K562 (cell line): ENCODE measurements around the gene USHBP1. TPM values are rescaled to one million over a fixed set of nuclear protein-coding genes. Genes with fewer than 3 reads are reported as not detected.

Experiments
- CBFB ChIP-seq: sonication (generic); formaldehyde crosslinking; IDR thresholded peaks from 2 replicates; pipeline ENCODE4 v1.4.0; 2020; ENCODE audit warnings: mild to moderate bottlenecking, missing genetic modification reagents
- EZH2 ChIP-seq: IDR thresholded peaks from 2 replicates; pipeline ENCODE4 v1.6.1; 2012; ENCODE audit warnings: low read depth, mild to moderate bottlenecking, inconsistent platforms, low read length, borderline replicate concordance
- HDAC1 ChIP-seq, 2 experiments: fragments of 450-650 bp; IDR thresholded peaks; 2 replicates each; pipeline ENCODE4 v1.6.1; 2016 to 2017; ENCODE audit warnings: inconsistent platforms in 1 of 2, mild to moderate bottlenecking in 1 of 2, moderate library complexity in 1 of 2
- KLF13 ChIP-seq: fragments of 450-650 bp; IDR thresholded peaks from 2 replicates; pipeline ENCODE4 v1.6.1; 2016; ENCODE audit warnings: missing genetic modification characterization, low read depth, mild to moderate bottlenecking, missing compliant biosample characterization, moderate library complexity, borderline replicate concordance
- POLR2A ChIP-seq: fragments of 450-650 bp; conservative IDR thresholded peaks from 2 replicates; pipeline ENCODE4 v1.6.1; 2016
- POLR2G ChIP-seq: fragments of 200-400 bp; formaldehyde crosslinking; IDR thresholded peaks from 2 replicates; pipeline ENCODE4 v1.6.1; 2017; ENCODE audit warnings: low read depth, mild to moderate bottlenecking, antibody characterized with exemption, low read length, moderate library complexity
- polyA plus RNA-seq, 8 experiments: library from polyadenylated mRNA; depleted of rRNA in 4 of 8; stranded (reverse) in 5 of 8; unstranded in 3 of 8; fragments of >200 nt; fragmentation: Nextera tagmentation in 2 of 8; fragmentation: Illumina TruSeq in 1 of 8; extraction: Ambion mirVana in 2 of 8; extraction: Trizol in 1 of 8; gene quantifications; 2 replicates each; pipeline versions ENCODE4 v1.2.1 to v1.2.3, GENCODE V29; 2011 to 2014; ENCODE audit warnings: inconsistent platforms in 1 of 8, missing spikeins in 1 of 8
- total RNA-seq, 7 experiments: library from RNA; depleted of rRNA in 6 of 7; stranded (reverse); fragments of >200 nt in 6 of 7; fragmentation: Illumina TruSeq in 2 of 7; extraction: Trizol in 2 of 7; gene quantifications; 2 replicates each; pipeline versions ENCODE4 v1.2.1 to v1.2.3, GENCODE V29; 2011 to 2021; ENCODE audit warnings: low replicate concordance in 1 of 7
- TF ChIP-seq, protein P1 (sequence below): fragments of 450-650 bp; formaldehyde crosslinking; IDR thresholded peaks from 2 replicates; pipeline ENCODE4 v1.4.0; 2020; ENCODE audit warnings: mild to moderate bottlenecking, moderate library complexity
- TF ChIP-seq, protein P2 (sequence below): fragments of 150-350 bp; conservative IDR thresholded peaks from 2 replicates; pipeline ENCODE4 v1.6.1; 2014; ENCODE audit warnings: low read length
- TF ChIP-seq, protein P3 (sequence below): fragments of 250-450 bp; sonication (Bioruptor Pico); IDR thresholded peaks from 2 replicates; pipeline ENCODE4 v1.4.0; 2020
- TF ChIP-seq, protein P4 (sequence below): fragments of 250-450 bp; sonication (Bioruptor Pico); IDR thresholded peaks from 2 replicates; pipeline ENCODE4 v1.4.0; 2020; ENCODE audit warnings: mild to moderate bottlenecking, moderate library complexity
- TF ChIP-seq, protein P5 (sequence below): fragments of 250-450 bp; sonication (Bioruptor Pico); IDR thresholded peaks from 2 replicates; pipeline ENCODE4 v1.5.0; 2021
- TF ChIP-seq, protein P6 (sequence below): sonication (generic); formaldehyde crosslinking; IDR thresholded peaks from 2 replicates; pipeline ENCODE4 v1.8.0; 2022; ENCODE audit warnings: mild to moderate bottlenecking, missing genetic modification reagents

The USHBP1 gene
- total and polyA plus RNA-seq, 9 of the 15 experiments (the other 6 are each of a cell fraction or from before 2014, with no cell fraction given) = 0.03 to 0.10 (median 0.05) TPM; not detected in 5

DNA sequence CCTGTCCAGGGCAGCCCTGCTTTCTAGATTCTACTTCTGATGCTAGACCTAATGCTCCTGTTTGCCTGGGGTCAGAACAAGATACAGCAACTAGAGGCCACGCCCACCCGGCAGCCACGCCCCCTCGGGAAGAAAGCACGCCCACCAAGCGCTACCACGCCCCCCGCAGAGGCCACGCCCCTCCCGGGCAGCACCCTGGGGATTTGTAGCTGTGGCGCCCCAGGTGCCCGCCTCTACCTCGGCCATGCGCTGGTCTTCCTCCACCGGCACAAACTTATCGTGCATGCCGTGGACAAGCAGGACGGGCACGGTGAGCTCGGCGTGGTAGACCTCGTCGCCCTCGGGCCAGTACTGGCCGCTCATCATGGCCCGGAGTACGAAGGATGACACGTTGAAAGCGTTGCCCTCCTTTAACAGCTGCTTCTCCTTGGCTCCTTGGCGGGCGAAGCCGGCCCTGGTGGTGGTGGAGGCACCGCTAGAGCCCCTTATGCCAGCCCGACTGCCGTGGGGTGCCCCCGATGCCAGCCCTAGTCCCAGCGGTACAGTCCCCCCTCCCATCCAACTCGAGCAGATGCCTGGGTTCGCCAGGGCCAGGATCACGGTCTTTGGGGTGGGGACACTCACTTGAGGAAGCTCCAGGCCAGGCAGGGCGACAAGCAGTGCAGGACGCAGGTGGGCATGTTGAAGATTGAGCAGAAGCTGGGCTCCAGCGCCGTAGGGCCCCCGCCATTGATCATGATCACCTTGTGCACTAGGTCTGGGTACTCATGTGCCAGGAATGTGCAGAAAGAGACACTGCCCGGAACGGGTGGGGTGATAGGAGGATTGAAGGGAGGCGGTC, 29.7 kb upstream of the USHBP1 start (continued):
- TF ChIP-seq, protein P1, sequence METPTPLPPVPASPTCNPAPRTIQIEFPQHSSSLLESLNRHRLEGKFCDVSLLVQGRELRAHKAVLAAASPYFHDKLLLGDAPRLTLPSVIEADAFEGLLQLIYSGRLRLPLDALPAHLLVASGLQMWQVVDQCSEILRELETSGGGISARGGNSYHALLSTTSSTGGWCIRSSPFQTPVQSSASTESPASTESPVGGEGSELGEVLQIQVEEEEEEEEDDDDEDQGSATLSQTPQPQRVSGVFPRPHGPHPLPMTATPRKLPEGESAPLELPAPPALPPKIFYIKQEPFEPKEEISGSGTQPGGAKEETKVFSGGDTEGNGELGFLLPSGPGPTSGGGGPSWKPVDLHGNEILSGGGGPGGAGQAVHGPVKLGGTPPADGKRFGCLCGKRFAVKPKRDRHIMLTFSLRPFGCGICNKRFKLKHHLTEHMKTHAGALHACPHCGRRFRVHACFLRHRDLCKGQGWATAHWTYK (CRISPR knock-in tag) = no peak
- peak; percentile 71; the same call in 1 of the 2 replicates for TF ChIP-seq KLF13 (tag)
- TF ChIP-seq, protein P2, sequence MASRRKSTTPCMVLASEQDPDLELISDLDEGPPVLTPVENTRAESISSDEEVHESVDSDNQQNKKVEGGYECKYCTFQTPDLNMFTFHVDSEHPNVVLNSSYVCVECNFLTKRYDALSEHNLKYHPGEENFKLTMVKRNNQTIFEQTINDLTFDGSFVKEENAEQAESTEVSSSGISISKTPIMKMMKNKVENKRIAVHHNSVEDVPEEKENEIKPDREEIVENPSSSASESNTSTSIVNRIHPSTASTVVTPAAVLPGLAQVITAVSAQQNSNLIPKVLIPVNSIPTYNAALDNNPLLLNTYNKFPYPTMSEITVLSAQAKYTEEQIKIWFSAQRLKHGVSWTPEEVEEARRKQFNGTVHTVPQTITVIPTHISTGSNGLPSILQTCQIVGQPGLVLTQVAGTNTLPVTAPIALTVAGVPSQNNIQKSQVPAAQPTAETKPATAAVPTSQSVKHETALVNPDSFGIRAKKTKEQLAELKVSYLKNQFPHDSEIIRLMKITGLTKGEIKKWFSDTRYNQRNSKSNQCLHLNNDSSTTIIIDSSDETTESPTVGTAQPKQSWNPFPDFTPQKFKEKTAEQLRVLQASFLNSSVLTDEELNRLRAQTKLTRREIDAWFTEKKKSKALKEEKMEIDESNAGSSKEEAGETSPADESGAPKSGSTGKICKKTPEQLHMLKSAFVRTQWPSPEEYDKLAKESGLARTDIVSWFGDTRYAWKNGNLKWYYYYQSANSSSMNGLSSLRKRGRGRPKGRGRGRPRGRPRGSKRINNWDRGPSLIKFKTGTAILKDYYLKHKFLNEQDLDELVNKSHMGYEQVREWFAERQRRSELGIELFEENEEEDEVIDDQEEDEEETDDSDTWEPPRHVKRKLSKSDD = no peak
- no peak for TF ChIP-seq HDAC1 (IDR thresholded peaks at IDR 0.05)
- TF ChIP-seq, protein P3, sequence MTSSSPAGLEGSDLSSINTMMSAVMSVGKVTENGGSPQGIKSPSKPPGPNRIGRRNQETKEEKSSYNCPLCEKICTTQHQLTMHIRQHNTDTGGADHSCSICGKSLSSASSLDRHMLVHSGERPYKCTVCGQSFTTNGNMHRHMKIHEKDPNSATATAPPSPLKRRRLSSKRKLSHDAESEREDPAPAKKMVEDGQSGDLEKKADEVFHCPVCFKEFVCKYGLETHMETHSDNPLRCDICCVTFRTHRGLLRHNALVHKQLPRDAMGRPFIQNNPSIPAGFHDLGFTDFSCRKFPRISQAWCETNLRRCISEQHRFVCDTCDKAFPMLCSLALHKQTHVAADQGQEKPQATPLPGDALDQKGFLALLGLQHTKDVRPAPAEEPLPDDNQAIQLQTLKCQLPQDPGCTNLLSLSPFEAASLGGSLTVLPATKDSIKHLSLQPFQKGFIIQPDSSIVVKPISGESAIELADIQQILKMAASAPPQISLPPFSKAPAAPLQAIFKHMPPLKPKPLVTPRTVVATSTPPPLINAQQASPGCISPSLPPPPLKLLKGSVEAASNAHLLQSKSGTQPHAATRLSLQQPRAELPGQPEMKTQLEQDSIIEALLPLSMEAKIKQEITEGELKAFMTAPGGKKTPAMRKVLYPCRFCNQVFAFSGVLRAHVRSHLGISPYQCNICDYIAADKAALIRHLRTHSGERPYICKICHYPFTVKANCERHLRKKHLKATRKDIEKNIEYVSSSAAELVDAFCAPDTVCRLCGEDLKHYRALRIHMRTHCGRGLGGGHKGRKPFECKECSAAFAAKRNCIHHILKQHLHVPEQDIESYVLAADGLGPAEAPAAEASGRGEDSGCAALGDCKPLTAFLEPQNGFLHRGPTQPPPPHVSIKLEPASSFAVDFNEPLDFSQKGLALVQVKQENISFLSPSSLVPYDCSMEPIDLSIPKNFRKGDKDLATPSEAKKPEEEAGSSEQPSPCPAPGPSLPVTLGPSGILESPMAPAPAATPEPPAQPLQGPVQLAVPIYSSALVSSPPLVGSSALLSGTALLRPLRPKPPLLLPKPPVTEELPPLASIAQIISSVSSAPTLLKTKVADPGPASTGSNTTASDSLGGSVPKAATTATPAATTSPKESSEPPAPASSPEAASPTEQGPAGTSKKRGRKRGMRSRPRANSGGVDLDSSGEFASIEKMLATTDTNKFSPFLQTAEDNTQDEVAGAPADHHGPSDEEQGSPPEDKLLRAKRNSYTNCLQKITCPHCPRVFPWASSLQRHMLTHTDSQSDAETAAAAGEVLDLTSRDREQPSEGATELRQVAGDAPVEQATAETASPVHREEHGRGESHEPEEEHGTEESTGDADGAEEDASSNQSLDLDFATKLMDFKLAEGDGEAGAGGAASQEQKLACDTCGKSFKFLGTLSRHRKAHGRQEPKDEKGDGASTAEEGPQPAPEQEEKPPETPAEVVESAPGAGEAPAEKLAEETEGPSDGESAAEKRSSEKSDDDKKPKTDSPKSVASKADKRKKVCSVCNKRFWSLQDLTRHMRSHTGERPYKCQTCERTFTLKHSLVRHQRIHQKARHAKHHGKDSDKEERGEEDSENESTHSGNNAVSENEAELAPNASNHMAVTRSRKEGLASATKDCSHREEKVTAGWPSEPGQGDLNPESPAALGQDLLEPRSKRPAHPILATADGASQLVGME = no peak
- TF ChIP-seq, protein P4, sequence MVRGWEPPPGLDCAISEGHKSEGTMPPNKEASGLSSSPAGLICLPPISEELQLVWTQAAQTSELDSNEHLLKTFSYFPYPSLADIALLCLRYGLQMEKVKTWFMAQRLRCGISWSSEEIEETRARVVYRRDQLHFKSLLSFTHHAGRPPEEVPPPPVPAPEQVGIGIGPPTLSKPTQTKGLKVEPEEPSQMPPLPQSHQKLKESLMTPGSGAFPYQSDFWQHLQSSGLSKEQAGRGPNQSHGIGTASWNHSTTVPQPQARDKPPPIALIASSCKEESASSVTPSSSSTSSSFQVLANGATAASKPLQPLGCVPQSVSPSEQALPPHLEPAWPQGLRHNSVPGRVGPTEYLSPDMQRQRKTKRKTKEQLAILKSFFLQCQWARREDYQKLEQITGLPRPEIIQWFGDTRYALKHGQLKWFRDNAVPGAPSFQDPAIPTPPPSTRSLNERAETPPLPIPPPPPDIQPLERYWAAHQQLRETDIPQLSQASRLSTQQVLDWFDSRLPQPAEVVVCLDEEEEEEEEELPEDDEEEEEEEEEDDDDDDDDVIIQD (CRISPR knock-in tag) = no peak
- TF ChIP-seq CBFB (CRISPR knock-in tag) = 0 out of 2 replicates have a peak, but pooled peaks have one; percentile 64
- TF ChIP-seq EZH2 = no peak
- TF ChIP-seq POLR2A = peak; percentile 34; the same call in 1 of the 2 replicates
- TF ChIP-seq, protein P5, sequence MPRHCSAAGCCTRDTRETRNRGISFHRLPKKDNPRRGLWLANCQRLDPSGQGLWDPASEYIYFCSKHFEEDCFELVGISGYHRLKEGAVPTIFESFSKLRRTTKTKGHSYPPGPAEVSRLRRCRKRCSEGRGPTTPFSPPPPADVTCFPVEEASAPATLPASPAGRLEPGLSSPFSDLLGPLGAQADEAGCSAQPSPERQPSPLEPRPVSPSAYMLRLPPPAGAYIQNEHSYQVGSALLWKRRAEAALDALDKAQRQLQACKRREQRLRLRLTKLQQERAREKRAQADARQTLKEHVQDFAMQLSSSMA (CRISPR knock-in tag) = no peak
- TF ChIP-seq, protein P6, sequence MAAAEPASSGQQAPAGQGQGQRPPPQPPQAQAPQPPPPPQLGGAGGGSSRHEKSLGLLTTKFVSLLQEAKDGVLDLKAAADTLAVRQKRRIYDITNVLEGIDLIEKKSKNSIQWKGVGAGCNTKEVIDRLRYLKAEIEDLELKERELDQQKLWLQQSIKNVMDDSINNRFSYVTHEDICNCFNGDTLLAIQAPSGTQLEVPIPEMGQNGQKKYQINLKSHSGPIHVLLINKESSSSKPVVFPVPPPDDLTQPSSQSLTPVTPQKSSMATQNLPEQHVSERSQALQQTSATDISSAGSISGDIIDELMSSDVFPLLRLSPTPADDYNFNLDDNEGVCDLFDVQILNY (CRISPR knock-in tag) = no peak
- TF ChIP-seq POLR2G = peak; percentile 67
